NCI-H748 (cell line): ENCODE data around the gene DNAH14.
"Not testable (repeated sequence)": the region's sequence is repeated elsewhere in the genome, so short reads cannot be mapped to it uniquely, and the experiment has no call there.

Source experiments
- DNase-seq: peaks from one replicate; lab custom pipeline; 2025; ENCODE audit not compliant: unreplicated experiment; lab: John Stamatoyannopoulos, UW

Gene DNAH14

GRCh38 chr1:224991550-224991949 is 62.1 kb downstream of the DNAH14 start:
- not testable (repeated sequence) for DNase-seq

GRCh38 chr1:224995602-224996001 is 66.1 kb downstream of the DNAH14 start:
- DNase-seq: no peak

GRCh38 chr1:224996266-224996665 is 66.8 kb downstream of the DNAH14 start:
- no peak for DNase-seq

- DNase-seq: no peak
These were observed 68.7 kb downstream of the DNAH14 start for GRCh38 chr1:224998185-224998584.

- no peak for DNase-seq
These were observed 74.9 kb downstream of the DNAH14 start for GRCh38 chr1:225004396-225004795.

- not testable (repeated sequence) for DNase-seq
These were observed 76.9 kb downstream of the DNAH14 start for GRCh38 chr1:225006352-225006751.

- DNase-seq: not testable (repeated sequence)
These were observed 78.6 kb downstream of the DNAH14 start for GRCh38 chr1:225008050-225008449.

- DNase-seq: no peak
These were observed 91.6 kb downstream of the DNAH14 start for GRCh38 chr1:225021037-225021436.

GRCh38 chr1:225026701-225027100 is 97.2 kb downstream of the DNAH14 start:
- no peak for DNase-seq

- DNase-seq: not testable (repeated sequence)
These were observed 107.0 kb downstream of the DNAH14 start for GRCh38 chr1:225036441-225036840.

- DNase-seq: no peak
These were observed 112.8 kb downstream of the DNAH14 start for GRCh38 chr1:225042263-225042662.

- DNase-seq: no peak
These were observed 114.8 kb downstream of the DNAH14 start for GRCh38 chr1:225044258-225044657.

- DNase-seq: no peak
These were observed 120.1 kb downstream of the DNAH14 start for GRCh38 chr1:225049594-225049993.

- DNase-seq: no peak
These were observed 134.2 kb downstream of the DNAH14 start for GRCh38 chr1:225063722-225064121.

GRCh38 chr1:225070972-225071371 is 141.5 kb downstream of the DNAH14 start:
- no peak for DNase-seq

- no peak for DNase-seq
These were observed 167.7 kb downstream of the DNAH14 start for GRCh38 chr1:225097175-225097574.

- no peak for DNase-seq
These were observed 181.5 kb downstream of the DNAH14 start for GRCh38 chr1:225111000-225111399.

- no peak for DNase-seq
These were observed 183.8 kb downstream of the DNAH14 start for GRCh38 chr1:225113265-225113664.

GRCh38 chr1:225114354-225114990 is 185.0 kb downstream of the DNAH14 start:
- DNase-seq: no peak

GRCh38 chr1:225119307-225119706 is 189.8 kb downstream of the DNAH14 start:
- DNase-seq: no peak

GRCh38 chr1:225121095-225121494 is 191.6 kb downstream of the DNAH14 start:
- no peak for DNase-seq

GRCh38 chr1:225131869-225132268 is 202.4 kb downstream of the DNAH14 start:
- DNase-seq: no peak

- no peak for DNase-seq
These were observed 208.5 kb downstream of the DNAH14 start for GRCh38 chr1:225137976-225138375.
